Keratinocyte (primary cell): ENCODE results near the gene DYRK2.

Experiments used
- CTCF ChIP-seq, 3 experiments: IDR thresholded peaks in 1 of 3; conservative IDR thresholded peaks in 1 of 3; optimal IDR thresholded peaks in 1 of 3; 2 replicates in 2 of 3; 3 replicates in 1 of 3; pipeline versions ENCODE3 to v1.5.1; 2011; ENCODE audit warnings: low read length in 3 of 3, mild to moderate bottlenecking in 3 of 3, moderate library complexity in 2 of 3, control low read depth in 1 of 3, inconsistent platforms in 1 of 3; ENCODE audit not compliant: insufficient read depth in 2 of 3; ENCODE audit errors: extremely low read depth in 1 of 3
- EZH2 ChIP-seq: IDR thresholded peaks from one replicate; pipeline ENCODE4 v1.6.1; 2012; ENCODE audit warnings: inconsistent platforms, mild to moderate bottlenecking, low read length, moderate library complexity

DNA sequence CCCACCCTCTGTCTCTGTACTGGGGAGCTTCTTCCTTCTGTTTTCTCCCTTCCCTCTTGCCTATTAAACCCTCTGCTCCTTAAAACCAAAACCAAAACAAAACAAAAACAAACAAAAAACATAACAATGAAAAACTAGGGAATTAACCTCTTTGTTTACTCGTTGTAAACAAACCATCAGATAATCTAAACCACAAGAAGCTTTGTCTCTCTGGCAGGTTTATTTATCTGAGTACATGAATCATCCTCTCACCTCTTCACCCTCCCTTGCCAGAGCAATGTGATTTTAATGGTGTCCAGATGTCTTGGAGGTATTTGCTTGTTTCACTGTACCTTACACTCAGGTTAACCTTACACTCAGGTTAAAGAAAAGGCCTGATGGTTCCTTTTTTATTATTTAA lies 66.1 kb downstream of the DYRK2 start:
- no peak for TF ChIP-seq CTCF (optimal IDR thresholded peaks at IDR 0.05 in 1 of 3, IDR thresholded peaks at IDR 0.05 in 1 of 3, conservative IDR thresholded peaks at IDR 0.05 in 1 of 3; ENCODE audit: extremely low read depth in 1 of 3, insufficient read depth in 2 of 3, low read length in 3 of 3)
- TF ChIP-seq EZH2: no peak
